Lung (tissue), 12 donors: Measurements from ENCODE around the gene ARL3. TPM values are rescaled to one million over a fixed set of nuclear protein-coding genes. Genes with fewer than 3 reads are reported as not detected.

Source experiments
- ATAC-seq: fragments of 200-7000 bp; cut with Tn5 transposase; one replicate; pipeline ENCODE4 v1.9.1; 2020; ENCODE audit warnings: moderate number of reproducible peaks; ENCODE audit not compliant: insufficient read depth, low FRiP score
- DNase-seq, 3 donors: peaks; one replicate each; pipeline ENCODE4 v3.0.0-alpha.2; 2013 to 2017
- H3K27ac ChIP-seq, 2 donors: one replicate each; pipeline ENCODE4 v1.5.1; 2013; ENCODE audit warnings: mild to moderate bottlenecking in 2 of 2, moderate library complexity in 2 of 2, control low read depth in 1 of 2, inconsistent platforms in 1 of 2, low read depth in 1 of 2, low read length in 1 of 2
- H3K27me3 ChIP-seq, 3 donors: one replicate each; pipeline ENCODE4 v1.5.1; 2013; ENCODE audit warnings: low read length in 2 of 3; ENCODE audit not compliant: control insufficient read depth in 3 of 3, insufficient read depth in 3 of 3
- H3K36me3 ChIP-seq, 4 donors: one replicate each; pipeline ENCODE4 v1.5.1; 2013; ENCODE audit warnings: low read length in 4 of 4, mild to moderate bottlenecking in 1 of 4, moderate library complexity in 1 of 4; ENCODE audit not compliant: control insufficient read depth in 4 of 4, insufficient read depth in 4 of 4
- H3K4me1 ChIP-seq, 5 donors: one replicate each; pipeline ENCODE4 v1.5.1; 2013; ENCODE audit warnings: low read length in 5 of 5, mild to moderate bottlenecking in 2 of 5, moderate library complexity in 1 of 5; ENCODE audit not compliant: control insufficient read depth in 5 of 5, insufficient read depth in 5 of 5
- H3K4me3 ChIP-seq: one replicate; pipeline ENCODE4 v1.5.1; 2013; ENCODE audit warnings: mild to moderate bottlenecking, control low read depth, moderate library complexity
- H3K9ac ChIP-seq, 2 donors: one replicate each; pipeline ENCODE4 v1.5.1; 2013; ENCODE audit warnings: low read length in 2 of 2, control low read depth in 1 of 2; ENCODE audit not compliant: insufficient read depth in 1 of 2
- H3K9me3 ChIP-seq, 4 donors: one replicate each; pipeline ENCODE4 v1.5.1; 2013; ENCODE audit warnings: low read length in 3 of 4, mild to moderate bottlenecking in 1 of 4, moderate library complexity in 1 of 4; ENCODE audit not compliant: control insufficient read depth in 4 of 4, insufficient read depth in 3 of 4
- CTCF ChIP-seq: IDR thresholded peaks from 2 replicates; pipeline ENCODE4 v1.5.1; 2012; ENCODE audit warnings: mild to moderate bottlenecking; ENCODE audit errors: control extremely low read depth, extremely low read depth
- WGBS, 2 donors: extraction: QIAGEN DNeasy Blood & Tissue Kit; methylation state at CpG; one replicate each; pipeline ENCODE4 v1.1.7; 2013; 5-methylcytosine and 5-hydroxymethylcytosine counted together
- polyA plus RNA-seq, 2 donors: library from polyadenylated mRNA; stranded (reverse); fragments of 200-250 nt; gene quantifications; one replicate each; pipeline ENCODE4 v1.2.1, GENCODE V29; 2013
- total RNA-seq, 2 donors: library from RNA; depleted of rRNA in 1 of 2; stranded (reverse); fragments of >200 nt in 1 of 2; gene quantifications; one replicate each; pipeline ENCODE4 v1.2.1, GENCODE V29; 2014 to 2021
- donor health status: control.
- donor health status: control.
- donor health status: Bipolar disorder and iron deficiency.
- donor health status: healthy.
- donor health status: DM: yes; HTN: yes; CAD: no.

ARL3 gene
- total and polyA plus RNA-seq, 4 donors = 6.7 to 12.2 (median 9.7) TPM

GRCh38 chr10:102731222-102731800 lies 17.1 kb upstream of the ARL3 start:
- 73 to 89% methylated on average over 5 of the region's 5 CpGs for WGBS, 2 donors
- Histone ChIP-seq H3K4me1 (peaks cover 0 to 5% (median 0%) of the 10 kb centered on the region in 5 donors), H3K9ac (no peak overlapping the region), H3K27me3 (no peaks in the 10 kb centered on the region), H3K36me3 (peaks cover 0 to 21% (median 10%) of the 10 kb centered on the region in 4 donors), H3K4me3 (no peak overlapping the region), H3K9me3 (peaks cover 0 to 2% (median 0%) of the 10 kb centered on the region in 4 donors), H3K27ac (no peak overlapping the region)
- ATAC-seq = no peak
- DNase-seq = no peak
- no peak for TF ChIP-seq CTCF

- Histone ChIP-seq H3K27me3 (no peaks in the 10 kb centered on the region), H3K4me1 (peaks cover 0 to 5% (median 0%) of the 10 kb centered on the region in 5 donors), H3K9me3 (no peaks in the 10 kb centered on the region), H3K9ac (no peak overlapping the region), H3K4me3 (no peak overlapping the region), H3K27ac (no peak overlapping the region), H3K36me3 (peaks cover 0 to 18% (median 9%) of the 10 kb centered on the region in 4 donors)
- TF ChIP-seq CTCF = peak; percentile 94
- peak; percentile 81 to 86 (median 85) for DNase-seq
- WGBS, 2 donors = 46 to 52% methylated on average over 30 of the region's 30 CpGs
- ATAC-seq = peak; percentile 91
Observed at GRCh38 chr10:102729029-102730026, 15.1 kb upstream of the ARL3 start.

GRCh38 chr10:102727037-102727818 lies 13.0 kb upstream of the ARL3 start:
- no peak overlapping the region for H3K4me3 ChIP-seq
- H3K9me3 ChIP-seq = no peaks in the 10 kb centered on the region
- DNase-seq = no peak
- H3K4me1 ChIP-seq = peaks cover 0 to 5% (median 0%) of the 10 kb centered on the region in 5 donors
- WGBS, 2 donors = 66 to 73% methylated on average over 13 of the region's 13 CpGs
- no peak for TF ChIP-seq CTCF
- peaks cover 0 to 18% (median 5%) of the 10 kb centered on the region in 4 donors for H3K36me3 ChIP-seq
- H3K27me3 ChIP-seq = no peaks in the 10 kb centered on the region
- no peak overlapping the region for H3K9ac ChIP-seq
- no peak for ATAC-seq
- H3K27ac ChIP-seq = no peak overlapping the region
